Ramos (cell line): ENCODE measurements around the gene HMGCS1.
"Not testable (repeated sequence)": the region's sequence is repeated elsewhere in the genome, so short reads cannot be mapped to it uniquely, and the experiment has no call there.

Experiments
- in situ Hi-C: fragments of 300-500 bp; cut with MboI; formaldehyde crosslinking; loops from one replicate; pipeline ENCODE4 v1.14.3; 2022; ENCODE audit warnings: low sequenced_read_pairs; ENCODE audit not compliant: unreplicated experiment

HMGCS1 gene

GRCh38 chr5:43313854-43314457 lies 744 bp upstream of the HMGCS1 start:
- in situ Hi-C loops: no loop called here

- in situ Hi-C loops: no loop called here
Observed at GRCh38 chr5:43312699-43313034, 545 bp downstream of the HMGCS1 start.

GRCh38 chr5:43312076-43312661 lies 1.0 kb downstream of the HMGCS1 start:
- in situ Hi-C loops: no loop called here

GRCh38 chr5:43309637-43310036 lies 3.6 kb downstream of the HMGCS1 start:
- in situ Hi-C loops: no loop called here

- in situ Hi-C loops: no loop called here
Observed at GRCh38 chr5:43309122-43309521, 4.1 kb downstream of the HMGCS1 start.

- in situ Hi-C loops: not testable (repeated sequence)
Observed at GRCh38 chr5:43306954-43307353, 6.3 kb downstream of the HMGCS1 start.

GRCh38 chr5:43305948-43306565 lies 7.2 kb downstream of the HMGCS1 start:
- in situ Hi-C loops: no loop called here

- in situ Hi-C loops: no loop called here
Observed at GRCh38 chr5:43304525-43304924, 8.7 kb downstream of the HMGCS1 start.

GRCh38 chr5:43303242-43303641 lies 10.0 kb downstream of the HMGCS1 start:
- in situ Hi-C loops: no loop called here

GRCh38 chr5:43302481-43302880 lies 10.7 kb downstream of the HMGCS1 start:
- in situ Hi-C loops: no loop called here

GRCh38 chr5:43301653-43302091 lies 11.5 kb downstream of the HMGCS1 start:
- in situ Hi-C loops: no loop called here

GRCh38 chr5:43300112-43300511 lies 13.1 kb downstream of the HMGCS1 start:
- in situ Hi-C loops: no loop called here

- in situ Hi-C loops: no loop called here
Observed at GRCh38 chr5:43298443-43298842, 14.8 kb downstream of the HMGCS1 start.

GRCh38 chr5:43296835-43297234 lies 16.4 kb downstream of the HMGCS1 start:
- in situ Hi-C loops: no loop called here

GRCh38 chr5:43295202-43295601 lies 18.0 kb downstream of the HMGCS1 start:
- in situ Hi-C loops: no loop called here

- in situ Hi-C loops: no loop called here
Observed at GRCh38 chr5:43294226-43294625, 19.0 kb downstream of the HMGCS1 start.

GRCh38 chr5:43290726-43291125 lies 22.5 kb downstream of the HMGCS1 start:
- in situ Hi-C loops: no loop called here

GRCh38 chr5:43288269-43288831 lies 24.9 kb downstream of the HMGCS1 start:
- in situ Hi-C loops: no loop called here

GRCh38 chr5:43287493-43287892 lies 25.7 kb downstream of the HMGCS1 start:
- in situ Hi-C loops: no loop called here

GRCh38 chr5:43286623-43287022 lies 26.6 kb downstream of the HMGCS1 start:
- in situ Hi-C loops: no loop called here

- in situ Hi-C loops: no loop called here
Observed at GRCh38 chr5:43281840-43282658, 31.2 kb downstream of the HMGCS1 start.
